ENCODE measurements around the gene MTA2.

The MTA2 gene

GRCh38 chr11:62615521-62615920 is 13.9 kb upstream of the MTA2 start:
- Histone ChIP-seq H2AFZ (ENCODE audit: low read depth) (no peak overlapping the region), H3K27me3 (ENCODE audit: insufficient read depth, low read depth) (no peaks in the 10 kb centered on the region), H3K27ac (no peak overlapping the region), H3K79me2 (ENCODE audit: insufficient read depth, low read depth) (no peaks in the 10 kb centered on the region), H4K20me1 (ENCODE audit: insufficient read depth) (no peaks in the 10 kb centered on the region), H3K9ac (no peak overlapping the region), H3K36me3 (ENCODE audit: insufficient read depth) (no peaks in the 10 kb centered on the region), H3K4me2 (no peak overlapping the region), H3K4me1 (ENCODE audit: low read depth, poor library complexity, severe bottlenecking) (peaks cover 36% of the 10 kb centered on the region), H3K4me3 (IDR thresholded peaks at IDR 0.05; ENCODE audit: insufficient read depth, low read depth, low read length) (no peak overlapping the region)
- TF ChIP-seq CTCF (conservative IDR thresholded peaks at IDR 0.05; ENCODE audit: low read depth, low read length) = no peak

DNA sequence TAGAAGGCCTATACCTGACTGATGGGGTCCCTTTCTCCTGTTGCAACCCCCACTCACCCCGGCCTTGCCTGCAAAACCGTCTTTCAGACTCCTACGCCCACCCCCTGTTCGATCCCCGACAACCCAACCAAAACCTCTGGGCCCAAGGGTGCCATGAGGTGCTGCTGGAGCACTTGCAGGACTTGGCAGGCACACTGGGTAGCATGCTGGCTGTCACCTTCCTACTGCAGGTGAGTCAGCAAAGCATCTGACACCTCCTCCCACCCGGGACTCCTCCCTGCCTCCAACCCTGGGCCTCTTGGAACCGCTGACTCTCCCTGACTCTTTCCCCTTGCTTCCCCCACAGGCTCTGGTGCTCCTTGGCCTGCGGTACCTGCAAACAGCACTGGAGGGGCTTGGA is 12.6 kb upstream of the MTA2 start:
- Histone ChIP-seq H3K4me2 (no peak overlapping the region), H2AFZ (ENCODE audit: low read depth) (no peak overlapping the region), H3K27ac (no peak overlapping the region; the same call in 1 of the 2 replicates), H3K9ac (no peak overlapping the region), H3K79me2 (ENCODE audit: insufficient read depth, low read depth) (no peaks in the 10 kb centered on the region), H3K4me1 (ENCODE audit: low read depth, poor library complexity, severe bottlenecking) (peaks cover 28% of the 10 kb centered on the region), H3K36me3 (ENCODE audit: insufficient read depth) (no peaks in the 10 kb centered on the region), H3K27me3 (ENCODE audit: insufficient read depth, low read depth) (no peaks in the 10 kb centered on the region), H3K4me3 (IDR thresholded peaks at IDR 0.05; ENCODE audit: insufficient read depth, low read depth, low read length) (no peak overlapping the region), H4K20me1 (ENCODE audit: insufficient read depth) (no peaks in the 10 kb centered on the region)
- TF ChIP-seq CTCF (conservative IDR thresholded peaks at IDR 0.05; ENCODE audit: low read depth, low read length) = no peak

DNA sequence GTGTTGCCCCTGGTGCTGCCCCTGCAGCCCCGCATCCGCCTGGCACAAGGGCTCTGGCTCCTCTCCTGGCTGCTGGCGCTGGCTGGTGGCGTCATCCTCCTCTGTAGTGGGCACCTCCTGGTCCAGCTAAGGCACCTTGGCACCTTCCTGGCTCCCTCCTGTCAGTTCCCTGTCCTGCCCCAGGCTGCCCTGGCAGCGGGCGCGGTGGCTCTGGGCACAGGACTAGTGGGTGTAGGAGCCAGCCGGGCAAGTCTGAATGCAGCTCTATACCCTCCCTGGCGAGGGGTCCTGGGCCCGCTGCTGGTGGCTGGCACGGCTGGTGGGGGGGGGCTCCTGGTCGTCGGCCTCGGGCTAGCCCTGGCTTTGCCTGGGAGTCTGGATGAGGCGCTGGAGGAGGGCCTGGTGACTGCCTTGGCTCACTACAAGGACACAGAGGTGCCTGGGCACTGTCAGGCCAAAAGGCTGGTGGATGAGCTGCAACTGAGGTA is 11.7 kb upstream of the MTA2 start:
- peaks cover 28% of the 10 kb centered on the region for H3K4me1 ChIP-seq (ENCODE audit: low read depth, poor library complexity, severe bottlenecking)
- H3K4me2 ChIP-seq = peak overlapping the region; percentile 39; the same call in 1 of the 2 replicates
- H3K27me3 ChIP-seq (ENCODE audit: insufficient read depth, low read depth) = no peaks in the 10 kb centered on the region
- H2AFZ ChIP-seq (ENCODE audit: low read depth) = no peak overlapping the region
- no peak for TF ChIP-seq CTCF (conservative IDR thresholded peaks at IDR 0.05; ENCODE audit: low read depth, low read length)
- H3K36me3 ChIP-seq (ENCODE audit: insufficient read depth) = no peaks in the 10 kb centered on the region
- H4K20me1 ChIP-seq (ENCODE audit: insufficient read depth) = no peaks in the 10 kb centered on the region
- no peaks in the 10 kb centered on the region for H3K79me2 ChIP-seq (ENCODE audit: insufficient read depth, low read depth)
- H3K27ac ChIP-seq = no peak overlapping the region
- H3K4me3 ChIP-seq (IDR thresholded peaks at IDR 0.05; ENCODE audit: insufficient read depth, low read depth, low read length) = no peak overlapping the region
- H3K9ac ChIP-seq = no peak overlapping the region

GRCh38 chr11:62612366-62613290 is 11.0 kb upstream of the MTA2 start, which contains the start of the genes EML3 and ROM1:
Gene EML3 (minus strand): TSS chr11:62612775. CDS start chr11:62612457, 318 bp downstream.
Gene ROM1 (plus strand): TSS chr11:62613257. CDS start chr11:62613282, 25 bp downstream.
- Histone ChIP-seq H3K27ac (peak within 1 kb of the TSS; percentile 65), H3K9ac (peak within 1 kb of the TSS; percentile 86), H3K4me3 (IDR thresholded peaks at IDR 0.05; ENCODE audit: insufficient read depth, low read depth, low read length) (no peak within 1 kb of the TSS), H3K27me3 (ENCODE audit: insufficient read depth, low read depth) (no peaks in the 10 kb centered on the region), H3K4me1 (ENCODE audit: low read depth, poor library complexity, severe bottlenecking) (peaks cover 32% of the 10 kb centered on the region), H3K4me2 (peak within 1 kb of the TSS; percentile 91), H4K20me1 (ENCODE audit: insufficient read depth) (no peaks in the 10 kb centered on the region), H3K79me2 (ENCODE audit: insufficient read depth, low read depth) (no peaks in the 10 kb centered on the region), H3K36me3 (ENCODE audit: insufficient read depth) (no peaks in the 10 kb centered on the region), H2AFZ (ENCODE audit: low read depth) (peak within 1 kb of the TSS; percentile 66)
- TF ChIP-seq CTCF (conservative IDR thresholded peaks at IDR 0.05; ENCODE audit: low read depth, low read length) = peak; percentile 70

All from KMS-11 (cell line).